Measurements from ENCODE around the gene FRMD1.
A peak's percentile ranks its signal among the peaks of the same experiment; 100 is the strongest.

Gene FRMD1

GRCh38 chr6:168096271-168096764, 17.3 kb upstream of the FRMD1 start:
- no peak overlapping the region for H3K23ac ChIP-seq (ENCODE audit: low read length in 2 of 2)
- no peak overlapping the region for H4K91ac ChIP-seq (ENCODE audit: low read length)
- H3K27ac ChIP-seq (ENCODE audit: low read length, poor library complexity, severe bottlenecking): no peak overlapping the region
- H2AK5ac ChIP-seq (ENCODE audit: low read length, severe bottlenecking): no peak overlapping the region
- 81% methylated on average over 13 of the region's 13 CpGs for WGBS
- H3K4me3 ChIP-seq (ENCODE audit: insufficient read depth in 1 of 2, low read depth in 1 of 2, low read length in 2 of 2): no peak overlapping the region
- H3K18ac ChIP-seq (ENCODE audit: low read depth in 1 of 2, low read length in 2 of 2): no peak overlapping the region
- peaks cover 14 to 29% of the 10 kb centered on the region in 2 experiments for H3K27me3 ChIP-seq (ENCODE audit: control insufficient read depth in 1 of 2, insufficient read depth in 1 of 2, low read length in 2 of 2)
- H3K4ac ChIP-seq (ENCODE audit: low read depth in 1 of 2, low read length in 2 of 2): no peak overlapping the region
- DNase-seq: no peak
- no peak overlapping the region for H2BK5ac ChIP-seq (ENCODE audit: low read depth, low read length, poor library complexity, severe bottlenecking)
- peaks cover 8% of the 10 kb centered on the region for H3K4me1 ChIP-seq (ENCODE audit: control insufficient read depth, insufficient read depth, low read depth, low read length)
- H3K9ac ChIP-seq (ENCODE audit: low read length): no peak overlapping the region
- no peak overlapping the region for H2BK15ac ChIP-seq (ENCODE audit: low read depth, poor library complexity, severe bottlenecking)
- no peak overlapping the region for H2AFZ ChIP-seq (ENCODE audit: low read depth, low read length)
- H3K14ac ChIP-seq (ENCODE audit: low read length in 2 of 2): no peak overlapping the region
- no peak overlapping the region for H3K4me2 ChIP-seq (ENCODE audit: low read length, poor library complexity, severe bottlenecking)
- peaks cover 4% of the 10 kb centered on the region for H3K9me3 ChIP-seq (ENCODE audit: control insufficient read depth, low read length)
- H2BK120ac ChIP-seq (ENCODE audit: low read depth, low read length): no peak overlapping the region
- H3K36me3 ChIP-seq (ENCODE audit: control insufficient read depth in 1 of 2, insufficient read depth in 2 of 2, low read depth in 1 of 2, low read length in 2 of 2): no peaks in the 10 kb centered on the region
- H2BK12ac ChIP-seq (ENCODE audit: low read length in 2 of 2): no peak overlapping the region
- no peaks in the 10 kb centered on the region for H3K79me1 ChIP-seq (replicated peaks; ENCODE audit: low read length, poor library complexity, severe bottlenecking)
- peak overlapping the region; percentile 29 for H4K8ac ChIP-seq (ENCODE audit: low read length)

GRCh38 chr6:168095716-168096250, 16.8 kb upstream of the FRMD1 start:
- no peak for DNase-seq

GRCh38 chr6:168095171-168095691, 16.2 kb upstream of the FRMD1 start:
- Histone ChIP-seq H3K9me3 (ENCODE audit: control insufficient read depth, low read length) (peaks cover 4% of the 10 kb centered on the region), H3K79me1 (replicated peaks; ENCODE audit: low read length, poor library complexity, severe bottlenecking) (no peaks in the 10 kb centered on the region), H3K23ac (ENCODE audit: low read length in 2 of 2) (no peak overlapping the region), H3K9ac (ENCODE audit: low read length) (no peak overlapping the region), H3K14ac (ENCODE audit: low read length in 2 of 2) (peak overlapping the region in 1 of 2 experiments; percentile 61), H3K4me3 (ENCODE audit: insufficient read depth in 1 of 2, low read depth in 1 of 2, low read length in 2 of 2) (no peak overlapping the region), H2BK120ac (ENCODE audit: low read depth, low read length) (no peak overlapping the region), H2AFZ (ENCODE audit: low read depth, low read length) (no peak overlapping the region), H2BK12ac (ENCODE audit: low read length in 2 of 2) (no peak overlapping the region), H2BK15ac (ENCODE audit: low read depth, poor library complexity, severe bottlenecking) (no peak overlapping the region), H3K36me3 (ENCODE audit: control insufficient read depth in 1 of 2, insufficient read depth in 2 of 2, low read depth in 1 of 2, low read length in 2 of 2) (no peaks in the 10 kb centered on the region), H3K18ac (ENCODE audit: low read depth in 1 of 2, low read length in 2 of 2) (no peak overlapping the region), H4K91ac (ENCODE audit: low read length) (no peak overlapping the region), H2BK5ac (ENCODE audit: low read depth, low read length, poor library complexity, severe bottlenecking) (no peak overlapping the region), H3K27me3 (ENCODE audit: control insufficient read depth in 1 of 2, insufficient read depth in 1 of 2, low read length in 2 of 2) (peaks cover 10 to 27% of the 10 kb centered on the region in 2 experiments), H3K4me1 (ENCODE audit: control insufficient read depth, insufficient read depth, low read depth, low read length) (peaks cover 5% of the 10 kb centered on the region), H3K4me2 (ENCODE audit: low read length, poor library complexity, severe bottlenecking) (no peak overlapping the region), H4K8ac (ENCODE audit: low read length) (no peak overlapping the region), H2AK5ac (ENCODE audit: low read length, severe bottlenecking) (no peak overlapping the region), H3K4ac (ENCODE audit: low read depth in 1 of 2, low read length in 2 of 2) (no peak overlapping the region), H3K27ac (ENCODE audit: low read length, poor library complexity, severe bottlenecking) (no peak overlapping the region)
- WGBS: 92% methylated on average over 17 of the region's 17 CpGs
- no peak for DNase-seq

More at GRCh38 chr6:168095716-168096250, 16.8 kb upstream of the FRMD1 start:
- H3K14ac ChIP-seq (ENCODE audit: low read length in 2 of 2): no peak overlapping the region
- H3K18ac ChIP-seq (ENCODE audit: low read depth in 1 of 2, low read length in 2 of 2): no peak overlapping the region
- no peak overlapping the region for H2BK15ac ChIP-seq (ENCODE audit: low read depth, poor library complexity, severe bottlenecking)
- H2BK120ac ChIP-seq (ENCODE audit: low read depth, low read length): no peak overlapping the region
- peaks cover 4% of the 10 kb centered on the region for H3K9me3 ChIP-seq (ENCODE audit: control insufficient read depth, low read length)
- H3K27ac ChIP-seq (ENCODE audit: low read length, poor library complexity, severe bottlenecking): no peak overlapping the region
- peak overlapping the region; percentile 4 for H4K91ac ChIP-seq (ENCODE audit: low read length)
- no peak overlapping the region for H2BK12ac ChIP-seq (ENCODE audit: low read length in 2 of 2)
- H4K8ac ChIP-seq (ENCODE audit: low read length): peak overlapping the region; percentile 29
- H3K36me3 ChIP-seq (ENCODE audit: control insufficient read depth in 1 of 2, insufficient read depth in 2 of 2, low read depth in 1 of 2, low read length in 2 of 2): no peaks in the 10 kb centered on the region
- no peak overlapping the region for H2AK5ac ChIP-seq (ENCODE audit: low read length, severe bottlenecking)
- H3K27me3 ChIP-seq (ENCODE audit: control insufficient read depth in 1 of 2, insufficient read depth in 1 of 2, low read length in 2 of 2): peaks cover 14 to 28% of the 10 kb centered on the region in 2 experiments
- H3K79me1 ChIP-seq (replicated peaks; ENCODE audit: low read length, poor library complexity, severe bottlenecking): no peaks in the 10 kb centered on the region
- no peak overlapping the region for H3K4me2 ChIP-seq (ENCODE audit: low read length, poor library complexity, severe bottlenecking)
- no peak overlapping the region for H2BK5ac ChIP-seq (ENCODE audit: low read depth, low read length, poor library complexity, severe bottlenecking)
- no peak overlapping the region for H3K23ac ChIP-seq (ENCODE audit: low read length in 2 of 2)
- H2AFZ ChIP-seq (ENCODE audit: low read depth, low read length): no peak overlapping the region
- H3K9ac ChIP-seq (ENCODE audit: low read length): no peak overlapping the region
- H3K4me3 ChIP-seq (ENCODE audit: insufficient read depth in 1 of 2, low read depth in 1 of 2, low read length in 2 of 2): no peak overlapping the region
- H3K4ac ChIP-seq (ENCODE audit: low read depth in 1 of 2, low read length in 2 of 2): no peak overlapping the region
- WGBS: 87% methylated on average over 14 of the region's 14 CpGs
- H3K4me1 ChIP-seq (ENCODE audit: control insufficient read depth, insufficient read depth, low read depth, low read length): peaks cover 5% of the 10 kb centered on the region

GRCh38 chr6:168093634-168094033, 14.6 kb upstream of the FRMD1 start:
- H3K27me3 ChIP-seq (ENCODE audit: control insufficient read depth in 1 of 2, insufficient read depth in 1 of 2, low read length in 2 of 2): peaks cover 0 to 25% of the 10 kb centered on the region in 2 experiments
- H3K4me1 ChIP-seq (ENCODE audit: control insufficient read depth, insufficient read depth, low read depth, low read length): peaks cover 12% of the 10 kb centered on the region
- no peak overlapping the region for H3K27ac ChIP-seq (ENCODE audit: low read length, poor library complexity, severe bottlenecking)
- no peak overlapping the region for H3K9ac ChIP-seq (ENCODE audit: low read length)
- no peak overlapping the region for H3K18ac ChIP-seq (ENCODE audit: low read depth in 1 of 2, low read length in 2 of 2)
- no peak overlapping the region for H2AFZ ChIP-seq (ENCODE audit: low read depth, low read length)
- H2BK5ac ChIP-seq (ENCODE audit: low read depth, low read length, poor library complexity, severe bottlenecking): no peak overlapping the region
- H3K79me1 ChIP-seq (replicated peaks; ENCODE audit: low read length, poor library complexity, severe bottlenecking): no peaks in the 10 kb centered on the region
- H2AK5ac ChIP-seq (ENCODE audit: low read length, severe bottlenecking): no peak overlapping the region
- H2BK12ac ChIP-seq (ENCODE audit: low read length in 2 of 2): no peak overlapping the region
- no peak for DNase-seq
- H3K14ac ChIP-seq (ENCODE audit: low read length in 2 of 2): no peak overlapping the region
- no peak overlapping the region for H3K4me3 ChIP-seq (ENCODE audit: insufficient read depth in 1 of 2, low read depth in 1 of 2, low read length in 2 of 2)
- no peak overlapping the region for H4K91ac ChIP-seq (ENCODE audit: low read length)
- no peak overlapping the region for H2BK120ac ChIP-seq (ENCODE audit: low read depth, low read length)
- H3K4ac ChIP-seq (ENCODE audit: low read depth in 1 of 2, low read length in 2 of 2): no peak overlapping the region
- 89% methylated on average over 9 of the region's 11 CpGs for WGBS
- no peaks in the 10 kb centered on the region for H3K36me3 ChIP-seq (ENCODE audit: control insufficient read depth in 1 of 2, insufficient read depth in 2 of 2, low read depth in 1 of 2, low read length in 2 of 2)
- no peak overlapping the region for H3K23ac ChIP-seq (ENCODE audit: low read length in 2 of 2)
- no peak overlapping the region for H3K4me2 ChIP-seq (ENCODE audit: low read length, poor library complexity, severe bottlenecking)
- H2BK15ac ChIP-seq (ENCODE audit: low read depth, poor library complexity, severe bottlenecking): no peak overlapping the region
- peaks cover 4% of the 10 kb centered on the region for H3K9me3 ChIP-seq (ENCODE audit: control insufficient read depth, low read length)
- no peak overlapping the region for H4K8ac ChIP-seq (ENCODE audit: low read length)

All from mesenchymal stem cell (in vitro differentiated cells and primary cell).